ENCODE measurements around the gene TP53I11. TPM values are rescaled to one million over a fixed set of nuclear protein-coding genes. Genes with fewer than 3 reads are reported as not detected.

The TP53I11 gene
- total RNA-seq, 1 donor from 2014 or later, result 83.6 TPM

DNA sequence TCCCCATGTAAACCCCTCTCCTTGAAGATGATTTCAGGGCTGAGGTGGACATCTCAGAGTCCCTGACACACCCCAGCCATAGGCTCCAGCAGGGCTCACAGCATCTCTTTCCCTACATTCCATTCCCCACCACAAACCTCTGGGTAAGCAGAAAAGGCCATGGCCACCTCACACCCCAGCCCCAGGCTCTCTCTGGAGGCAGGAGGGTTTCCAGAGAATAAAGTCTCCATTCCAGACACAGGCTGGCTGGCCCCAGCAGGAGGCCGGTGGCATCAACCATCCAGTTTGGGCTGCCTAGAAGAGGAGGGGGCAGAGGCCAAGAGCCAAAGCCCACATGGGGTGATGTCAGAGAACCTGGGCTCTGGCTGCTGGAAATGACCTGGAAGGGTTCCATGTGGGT is 61.4 kb downstream of the TP53I11 start:
- Mint-ChIP-seq H3K27ac (ENCODE audit: unreplicated experiment) (no peak overlapping the region), H3K27me3 (ENCODE audit: low read depth) (no peaks in the 10 kb centered on the region), H3K9me3 (no peaks in the 10 kb centered on the region), H3K4me3 (no peak overlapping the region), H3K36me3 (ENCODE audit: low read depth) (no peaks in the 10 kb centered on the region), H3K4me1 (peaks cover 82% of the 10 kb centered on the region)
- TF ChIP-seq, protein P1, sequence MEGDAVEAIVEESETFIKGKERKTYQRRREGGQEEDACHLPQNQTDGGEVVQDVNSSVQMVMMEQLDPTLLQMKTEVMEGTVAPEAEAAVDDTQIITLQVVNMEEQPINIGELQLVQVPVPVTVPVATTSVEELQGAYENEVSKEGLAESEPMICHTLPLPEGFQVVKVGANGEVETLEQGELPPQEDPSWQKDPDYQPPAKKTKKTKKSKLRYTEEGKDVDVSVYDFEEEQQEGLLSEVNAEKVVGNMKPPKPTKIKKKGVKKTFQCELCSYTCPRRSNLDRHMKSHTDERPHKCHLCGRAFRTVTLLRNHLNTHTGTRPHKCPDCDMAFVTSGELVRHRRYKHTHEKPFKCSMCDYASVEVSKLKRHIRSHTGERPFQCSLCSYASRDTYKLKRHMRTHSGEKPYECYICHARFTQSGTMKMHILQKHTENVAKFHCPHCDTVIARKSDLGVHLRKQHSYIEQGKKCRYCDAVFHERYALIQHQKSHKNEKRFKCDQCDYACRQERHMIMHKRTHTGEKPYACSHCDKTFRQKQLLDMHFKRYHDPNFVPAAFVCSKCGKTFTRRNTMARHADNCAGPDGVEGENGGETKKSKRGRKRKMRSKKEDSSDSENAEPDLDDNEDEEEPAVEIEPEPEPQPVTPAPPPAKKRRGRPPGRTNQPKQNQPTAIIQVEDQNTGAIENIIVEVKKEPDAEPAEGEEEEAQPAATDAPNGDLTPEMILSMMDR (conservative IDR thresholded peaks at IDR 0.05), result no peak
- no peak for DNase-seq (ENCODE audit: low read depth, low spot score)

DNA sequence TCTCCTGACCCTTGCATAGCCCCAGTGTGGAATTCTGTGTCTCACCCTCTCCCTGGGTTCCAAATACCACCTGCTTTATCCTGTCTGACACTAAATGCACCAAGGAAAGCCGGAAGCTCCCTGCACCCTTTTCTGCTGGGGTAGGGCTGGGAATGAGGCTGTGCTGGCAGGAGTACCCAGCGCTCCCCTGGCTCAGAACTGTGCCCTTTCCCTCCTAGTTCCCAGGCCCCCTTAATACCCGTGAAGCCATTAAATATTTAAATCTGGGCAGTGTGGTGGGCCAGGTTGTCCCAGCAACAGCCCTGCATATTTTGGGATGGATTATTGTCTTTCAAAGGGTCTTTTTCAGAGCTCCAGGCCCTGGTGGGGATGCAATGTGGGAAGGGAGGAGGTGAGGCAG is 63.0 kb downstream of the TP53I11 start:
- Mint-ChIP-seq H3K27me3 (ENCODE audit: low read depth) (no peaks in the 10 kb centered on the region), H3K4me3 (peak overlapping the region; percentile 24), H3K9me3 (no peaks in the 10 kb centered on the region), H3K27ac (ENCODE audit: unreplicated experiment) (no peak overlapping the region), H3K36me3 (ENCODE audit: low read depth) (no peaks in the 10 kb centered on the region), H3K4me1 (peaks cover 79% of the 10 kb centered on the region)
- DNase-seq (ENCODE audit: low read depth, low spot score), result no peak
- TF ChIP-seq, protein P1 (conservative IDR thresholded peaks at IDR 0.05), result no peak

DNA sequence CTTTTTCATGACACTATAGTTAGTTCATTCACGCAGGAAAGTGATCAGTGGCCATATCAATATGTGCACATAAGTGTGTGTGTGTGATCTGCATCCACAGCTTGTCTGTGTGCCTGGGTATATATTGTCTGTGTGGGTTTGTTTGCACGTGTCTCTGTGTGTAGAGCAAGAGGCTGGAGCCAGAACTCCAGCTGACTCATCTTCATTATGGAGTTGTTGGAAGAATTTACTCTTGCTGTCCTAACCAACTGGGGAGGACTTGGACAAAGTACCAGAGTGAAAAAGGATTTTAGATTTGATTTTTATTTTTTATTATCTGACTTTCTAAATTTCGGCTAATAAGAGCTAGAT is 63.9 kb downstream of the TP53I11 start:
- H3K4me3 Mint-ChIP-seq, result no peak overlapping the region
- H3K9me3 Mint-ChIP-seq, result no peaks in the 10 kb centered on the region
- no peak for DNase-seq (ENCODE audit: low read depth, low spot score)
- peaks cover 79% of the 10 kb centered on the region for H3K4me1 Mint-ChIP-seq
- no peaks in the 10 kb centered on the region for H3K36me3 Mint-ChIP-seq (ENCODE audit: low read depth)
- TF ChIP-seq, protein P1 (conservative IDR thresholded peaks at IDR 0.05), result no peak
- H3K27me3 Mint-ChIP-seq (ENCODE audit: low read depth), result no peaks in the 10 kb centered on the region
- H3K27ac Mint-ChIP-seq (ENCODE audit: unreplicated experiment), result no peak overlapping the region

DNA sequence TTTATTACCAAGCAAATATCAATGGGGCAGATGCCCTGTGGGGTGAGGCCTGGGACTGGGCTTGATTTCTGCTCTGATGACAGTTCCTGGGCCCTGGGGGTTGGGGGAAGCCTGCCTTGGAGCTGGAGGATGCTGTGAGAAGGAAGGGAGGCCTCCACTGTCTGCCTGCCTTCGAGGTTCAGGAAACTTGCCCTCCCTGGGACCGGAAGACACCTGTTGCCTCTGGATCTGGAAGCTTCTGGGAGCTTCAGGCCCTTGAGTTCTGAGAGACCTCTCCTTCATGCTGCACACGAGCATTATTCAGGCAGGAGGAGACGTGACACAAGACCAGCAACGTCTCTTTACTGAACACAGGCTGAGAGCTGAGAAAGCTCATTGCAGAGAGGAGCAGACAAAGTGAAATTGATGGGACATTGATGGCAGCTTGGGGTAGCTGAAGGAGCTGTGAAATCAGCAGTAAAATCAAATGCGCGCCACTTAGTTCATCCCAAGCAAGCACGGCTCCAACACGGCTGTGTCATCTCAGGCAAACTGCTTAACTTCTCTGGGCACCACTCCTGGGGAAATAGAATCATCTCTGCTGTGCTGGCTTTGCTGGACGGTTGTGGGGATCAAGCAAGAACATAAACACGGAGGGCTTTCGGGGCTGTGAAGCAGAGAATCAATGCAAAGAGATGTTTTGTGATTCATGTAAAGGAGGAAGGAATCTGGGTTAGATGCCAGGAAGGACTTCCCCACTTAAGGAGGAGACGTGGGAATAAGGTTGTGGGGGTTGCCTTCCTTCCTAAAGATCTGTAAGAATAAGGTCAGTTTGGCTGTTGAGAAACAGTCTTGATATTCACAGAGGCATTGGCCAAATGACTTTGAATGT is 64.5 kb downstream of the TP53I11 start:
- Mint-ChIP-seq H3K4me3 (peak overlapping the region; percentile 60), H3K27ac (ENCODE audit: unreplicated experiment) (peak overlapping the region; percentile 81), H3K4me1 (peaks cover 73% of the 10 kb centered on the region), H3K36me3 (ENCODE audit: low read depth) (no peaks in the 10 kb centered on the region), H3K9me3 (no peaks in the 10 kb centered on the region), H3K27me3 (ENCODE audit: low read depth) (no peaks in the 10 kb centered on the region)
- TF ChIP-seq, protein P1 (conservative IDR thresholded peaks at IDR 0.05), result no peak
- no peak for DNase-seq (ENCODE audit: low read depth, low spot score)

DNA sequence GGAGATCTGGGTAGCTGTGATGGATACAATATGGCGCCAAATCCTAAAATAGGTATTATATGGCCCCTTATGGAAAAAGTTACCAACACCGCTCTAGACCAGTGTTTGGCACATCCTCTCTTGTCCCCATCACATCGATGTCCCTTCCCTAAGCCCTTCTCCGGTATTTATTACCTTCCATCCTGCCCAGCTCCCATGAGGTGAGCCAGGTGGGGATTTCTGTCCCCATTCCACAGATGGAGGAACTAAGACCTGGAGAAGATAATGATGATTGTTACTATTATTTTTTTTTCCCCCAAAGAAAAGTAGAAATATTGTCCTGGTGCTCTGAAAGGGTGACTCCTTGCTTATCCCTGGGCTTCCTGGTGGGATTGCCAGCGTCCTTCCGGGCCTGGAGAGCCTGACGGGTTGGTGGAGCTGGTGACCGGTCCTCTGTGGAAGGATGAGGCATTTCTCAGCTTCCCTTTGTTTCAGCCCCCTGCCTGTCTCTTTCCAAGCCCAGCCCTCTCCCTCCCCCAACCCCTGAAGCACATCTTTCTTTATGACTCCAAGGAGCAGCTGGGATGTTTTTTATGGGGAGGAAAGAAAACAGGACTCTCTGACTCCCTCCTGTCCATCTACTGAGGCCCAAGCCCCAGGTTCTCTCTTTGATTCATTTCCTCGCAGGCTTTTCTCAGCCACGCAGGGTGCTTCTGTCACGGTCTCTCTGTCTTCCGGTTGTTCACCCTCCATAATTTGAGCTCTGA is 65.4 kb downstream of the TP53I11 start:
- Mint-ChIP-seq H3K27ac (ENCODE audit: unreplicated experiment) (peak overlapping the region; percentile 51), H3K36me3 (ENCODE audit: low read depth) (no peaks in the 10 kb centered on the region)
- TF ChIP-seq, protein P1 (conservative IDR thresholded peaks at IDR 0.05), result no peak

More for the DNA sequence above, 65.4 kb downstream of the TP53I11 start:
- peaks cover 67% of the 10 kb centered on the region for H3K4me1 Mint-ChIP-seq
- no peaks in the 10 kb centered on the region for H3K27me3 Mint-ChIP-seq (ENCODE audit: low read depth)
- no peak for DNase-seq (ENCODE audit: low read depth, low spot score)
- no peaks in the 10 kb centered on the region for H3K9me3 Mint-ChIP-seq
- H3K4me3 Mint-ChIP-seq, result peak overlapping the region; percentile 60
